SHP77 treated with DMSO at 0.1 percent for 48 hours (cell line): ENCODE data around the gene ITGB3.
"Not testable (repeated sequence)": the region's sequence is repeated elsewhere in the genome, so short reads cannot be mapped to it uniquely, and the experiment has no call there.

Source experiments
- DNase-seq: peaks from one replicate; lab custom pipeline; 2025; lab: John Stamatoyannopoulos, UW

ITGB3 gene

DNA sequence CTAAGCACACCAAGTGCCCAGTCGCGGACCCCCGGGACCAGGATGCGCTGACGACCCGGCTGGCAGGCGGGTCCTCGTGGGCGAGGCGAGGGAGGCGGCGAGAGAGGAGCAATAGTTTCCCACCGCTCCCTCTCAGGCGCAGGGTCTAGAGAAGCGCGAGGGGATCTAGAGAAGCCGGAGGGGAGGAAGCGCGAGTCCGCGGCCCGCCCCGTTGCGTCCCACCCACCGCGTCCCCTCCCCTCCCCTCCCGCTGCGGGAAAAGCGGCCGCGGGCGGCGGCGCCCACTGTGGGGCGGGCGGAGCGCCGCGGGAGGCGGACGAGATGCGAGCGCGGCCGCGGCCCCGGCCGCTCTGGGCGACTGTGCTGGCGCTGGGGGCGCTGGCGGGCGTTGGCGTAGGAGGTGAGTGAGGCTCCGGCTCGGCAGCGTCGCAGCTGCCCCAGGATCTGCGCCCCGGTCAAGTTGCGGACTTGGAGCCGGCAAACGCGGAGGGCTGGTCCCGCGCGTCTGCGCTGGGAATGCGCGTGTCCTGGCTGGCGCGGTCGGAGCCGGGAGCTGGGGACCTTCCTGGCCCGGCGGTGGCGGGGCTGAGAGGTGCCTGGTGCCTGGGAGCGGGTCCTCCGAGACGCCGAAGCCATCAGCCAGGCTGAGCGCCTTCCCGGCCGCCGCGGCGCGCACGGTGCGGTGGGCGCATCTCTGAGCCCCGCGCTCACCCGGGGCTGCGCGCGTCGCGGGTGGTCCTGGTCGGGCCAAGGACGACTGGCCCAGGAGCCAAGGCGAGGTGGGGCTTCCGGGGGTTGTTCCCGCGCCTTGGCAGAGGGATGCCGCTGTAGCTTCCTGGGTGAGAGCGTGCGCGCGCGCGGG, at the start of gene ITGB3:
TSS of gene ITGB3 (plus strand) at position 287 of the 862 bp plus-strand sequence. CDS start at position 322, 35 bp downstream.
- no peak for DNase-seq

DNA sequence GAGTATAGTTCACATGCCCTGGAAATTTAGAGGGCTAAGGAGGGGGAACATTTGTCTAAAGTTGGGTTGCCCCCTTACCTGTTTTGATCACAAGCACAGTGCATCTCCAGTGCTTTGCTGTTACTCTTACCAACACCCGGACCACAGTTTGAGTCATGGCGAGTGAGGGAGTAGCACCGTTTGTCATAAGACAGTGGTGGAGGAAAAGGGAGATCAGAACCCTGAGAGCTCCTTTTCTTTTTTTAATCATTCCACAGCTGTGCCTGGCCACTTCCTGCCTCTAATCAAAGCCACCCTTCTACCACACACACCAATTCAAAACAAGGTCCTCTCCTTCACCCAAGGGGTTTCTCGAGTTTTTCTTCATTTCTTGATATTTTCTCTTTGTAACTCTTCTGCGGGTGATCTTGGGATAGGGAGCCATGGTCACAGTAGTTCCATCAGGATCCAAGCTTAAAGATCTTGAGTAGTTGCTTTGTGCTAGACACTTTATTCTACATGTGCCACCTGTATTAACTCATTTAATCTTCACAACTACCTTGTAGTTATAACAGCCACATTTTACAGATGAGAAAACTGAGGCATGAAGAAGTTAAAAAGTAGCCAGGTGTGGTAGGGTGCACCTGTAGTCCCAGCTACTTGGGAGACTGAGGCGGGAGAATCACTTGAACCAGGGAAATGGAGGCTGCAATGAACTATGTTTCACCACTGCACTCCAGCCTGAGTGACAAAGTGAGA, 49.5 kb upstream of the ITGB3 start:
- no peak for DNase-seq

DNA sequence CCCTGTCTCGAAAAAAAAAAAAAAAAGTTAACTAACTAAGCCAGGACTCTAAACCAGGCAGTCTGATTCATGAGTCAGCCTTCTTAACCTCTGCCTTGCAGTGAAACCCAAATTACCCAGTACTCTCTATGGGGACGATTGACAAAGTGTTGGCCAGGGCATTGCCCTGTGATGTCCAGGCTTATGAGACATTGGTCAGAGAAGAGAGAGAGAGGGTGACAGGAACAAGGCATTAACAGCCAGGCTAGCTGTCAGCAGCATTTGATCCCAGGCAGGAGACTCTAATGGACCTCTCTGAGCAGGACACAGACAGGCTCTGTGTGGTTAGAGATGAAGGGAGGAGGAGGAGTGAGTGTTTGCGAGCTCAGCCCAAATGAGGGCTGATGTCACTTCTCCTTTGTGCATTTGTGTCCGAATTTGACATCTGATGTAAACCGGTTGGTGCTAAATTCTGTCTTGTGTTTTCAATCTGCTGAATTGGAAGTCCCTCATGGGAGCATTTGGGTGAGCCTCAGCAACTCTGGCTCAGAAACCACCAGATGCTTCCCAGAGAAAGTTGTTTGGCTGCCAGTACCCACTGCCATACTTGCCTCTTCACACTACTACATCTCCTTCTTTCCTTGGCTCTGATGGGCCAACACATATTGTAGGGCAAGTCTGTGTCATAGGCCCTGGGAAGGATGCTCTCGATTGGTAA, 48.8 kb upstream of the ITGB3 start:
- no peak for DNase-seq

DNA sequence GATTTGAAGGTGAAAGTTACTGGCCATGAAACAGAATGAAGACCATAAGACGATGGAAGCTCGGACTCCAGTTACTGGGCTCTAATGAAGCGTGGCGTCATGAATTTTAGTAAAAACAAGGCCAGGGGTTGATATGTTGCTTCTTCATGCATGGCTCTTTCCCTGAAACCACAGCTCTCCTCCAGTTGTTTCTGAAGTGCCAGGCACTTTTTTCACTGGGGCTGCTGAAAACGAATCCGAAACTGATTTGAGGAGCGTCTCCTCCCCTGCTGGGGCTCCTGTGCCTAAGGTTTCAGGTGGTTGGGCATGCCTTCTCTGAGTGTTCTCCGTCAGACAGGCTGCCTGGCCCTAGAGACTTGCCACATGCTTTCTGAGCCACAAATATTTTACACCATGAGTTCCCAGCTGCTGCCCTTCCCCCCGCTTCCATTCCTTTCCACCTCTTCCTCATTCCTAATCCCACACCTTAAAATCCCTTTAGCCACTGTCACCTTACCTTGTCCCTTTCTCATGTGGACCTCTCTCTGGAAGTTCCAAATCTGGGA, 48.1 kb upstream of the ITGB3 start:
- DNase-seq, result no peak

DNA sequence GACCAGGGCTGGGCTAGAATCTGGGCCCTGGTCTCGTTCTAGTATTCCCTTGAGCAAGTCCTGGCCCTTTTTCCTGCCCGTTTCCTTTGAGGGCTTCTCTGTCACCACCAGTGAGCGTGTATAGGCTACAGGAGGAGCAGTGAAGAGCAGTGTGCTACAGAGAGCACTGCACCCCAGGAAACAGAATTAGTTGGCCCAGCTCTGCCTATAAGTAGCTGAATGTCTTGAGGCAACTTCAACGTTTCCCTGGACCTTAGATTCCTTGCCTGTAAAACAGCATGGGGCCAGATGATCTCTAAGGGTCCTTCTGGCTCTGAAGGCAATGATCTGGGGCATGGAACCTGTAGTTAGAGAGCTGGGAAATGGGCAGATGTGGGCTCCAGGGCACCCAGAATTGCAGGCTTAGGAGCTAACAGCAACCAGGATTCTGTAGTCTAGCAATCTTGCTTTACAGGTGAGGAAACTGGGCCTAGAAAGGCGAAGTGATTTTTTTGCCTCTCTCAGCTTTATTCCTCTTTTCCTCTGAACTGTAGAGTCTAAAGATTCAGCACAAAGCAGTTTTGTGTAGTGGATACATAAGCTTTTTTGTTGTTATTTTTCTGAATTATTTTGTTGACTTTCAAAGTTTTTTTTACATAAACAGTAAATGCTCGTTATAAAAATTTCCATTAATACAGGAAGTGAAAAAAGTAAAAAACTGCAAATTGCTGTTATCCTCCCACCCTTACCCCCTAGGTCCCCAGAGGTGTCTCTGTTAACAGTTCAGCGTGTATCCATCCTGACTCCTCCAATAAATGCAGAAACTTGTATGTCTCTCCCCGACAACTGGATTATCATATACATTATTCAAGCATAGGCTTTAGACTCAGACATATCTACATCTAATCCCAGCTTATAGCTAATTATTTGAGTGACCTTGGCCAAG, 46.2 kb upstream of the ITGB3 start:
- DNase-seq, result no peak

DNA sequence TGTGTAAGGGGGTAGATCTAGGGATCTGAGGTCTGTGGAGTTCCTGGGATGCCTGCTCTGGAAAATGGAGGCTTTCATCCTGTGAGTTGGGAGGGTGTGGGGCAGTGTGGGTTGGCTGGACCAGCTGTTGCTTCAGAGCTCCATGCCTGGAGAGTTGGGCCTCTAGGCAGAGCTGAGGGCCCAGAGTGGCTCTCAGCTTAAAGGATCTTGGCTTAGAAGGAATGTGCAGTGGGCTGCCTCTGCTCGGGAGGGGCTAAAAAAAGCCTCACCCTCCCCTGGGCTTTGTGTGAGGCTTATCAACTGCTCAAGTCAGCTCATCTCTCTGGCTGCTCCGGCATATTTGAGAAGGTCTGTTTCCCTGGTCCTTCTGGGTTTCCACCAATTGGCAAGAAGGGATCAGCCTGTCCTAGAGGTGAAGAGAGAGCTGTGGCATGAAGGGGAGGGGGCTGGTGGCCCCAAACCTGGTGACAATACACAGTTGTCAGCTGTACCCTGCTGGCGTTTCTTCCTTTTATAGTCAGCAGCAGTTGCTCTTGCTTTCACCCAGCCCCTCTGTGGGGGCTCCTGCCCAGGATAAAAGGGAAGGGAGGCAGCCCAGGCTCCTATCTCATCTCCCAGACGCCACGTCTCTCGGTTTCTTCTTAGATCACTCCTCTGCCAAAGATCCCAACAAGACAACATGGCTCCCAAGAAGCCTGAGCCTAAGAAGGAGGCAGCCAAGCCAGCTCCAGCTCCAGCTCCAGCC, 44.7 kb upstream of the ITGB3 start, which contains the start of gene MYL4:
TSS of gene MYL4 (plus strand) at position 605 of the 745 bp plus-strand sequence. CDS start at position 680, 75 bp downstream.
- DNase-seq, result no peak

DNA sequence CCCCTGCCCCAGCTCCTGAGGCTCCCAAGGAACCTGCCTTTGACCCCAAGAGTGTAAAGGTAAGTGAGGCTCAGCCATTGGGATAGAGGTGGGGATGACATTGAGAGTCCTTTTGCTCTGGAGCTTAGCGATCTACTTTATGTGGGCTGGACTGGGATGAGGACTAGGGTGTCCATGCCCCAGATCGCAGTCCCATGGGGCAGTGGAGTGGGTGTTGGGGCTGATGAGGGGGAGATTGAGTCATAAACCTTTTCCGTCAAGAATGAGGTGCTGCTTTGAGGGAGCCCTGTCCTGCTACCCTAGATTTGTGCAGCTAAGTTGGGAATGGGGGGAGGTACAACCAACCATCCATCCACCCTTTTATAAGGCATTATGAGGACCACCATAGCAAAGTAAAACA, 44.1 kb upstream of the ITGB3 start:
- DNase-seq, result no peak

DNA sequence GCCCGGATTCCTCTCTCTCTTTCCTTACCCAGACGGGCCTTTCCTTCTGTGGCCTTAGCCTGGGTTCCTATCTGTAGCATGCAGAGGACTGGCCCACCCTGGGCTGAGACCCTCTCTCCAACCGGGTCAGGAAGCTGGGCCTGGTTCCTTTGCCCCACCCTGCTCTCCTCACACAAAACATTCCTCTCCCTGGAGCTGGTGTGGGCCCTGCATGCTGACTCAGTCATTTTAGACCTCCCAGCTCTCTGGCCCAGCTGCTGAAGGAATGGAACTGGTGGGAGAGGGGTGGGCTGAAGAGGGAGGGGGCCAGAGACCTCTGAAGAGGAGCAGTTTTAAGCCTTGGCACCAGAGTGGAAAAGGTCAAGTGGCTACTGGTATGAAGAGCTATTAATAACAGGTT, 43.5 kb upstream of the ITGB3 start:
- no peak for DNase-seq

DNA sequence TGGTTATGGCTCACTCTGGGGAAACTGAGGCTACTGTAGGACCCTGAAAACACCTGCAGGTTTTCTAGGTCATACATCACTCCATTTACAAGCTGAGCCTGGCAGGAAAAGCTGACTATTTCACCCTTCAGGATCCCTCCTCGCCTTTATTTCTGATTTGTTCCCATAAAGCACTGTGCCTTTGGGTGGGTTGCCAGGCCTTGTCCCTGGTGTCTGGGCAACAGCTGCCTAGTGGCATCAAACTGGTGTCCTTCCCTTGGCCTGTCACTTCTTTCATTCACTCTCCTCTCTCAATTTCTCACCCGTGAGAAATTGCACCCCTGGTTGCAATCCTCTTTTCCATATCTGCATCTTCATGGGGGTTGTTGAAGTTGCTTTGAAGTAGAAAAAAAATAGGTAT, 42.8 kb upstream of the ITGB3 start:
- DNase-seq, result no peak

DNA sequence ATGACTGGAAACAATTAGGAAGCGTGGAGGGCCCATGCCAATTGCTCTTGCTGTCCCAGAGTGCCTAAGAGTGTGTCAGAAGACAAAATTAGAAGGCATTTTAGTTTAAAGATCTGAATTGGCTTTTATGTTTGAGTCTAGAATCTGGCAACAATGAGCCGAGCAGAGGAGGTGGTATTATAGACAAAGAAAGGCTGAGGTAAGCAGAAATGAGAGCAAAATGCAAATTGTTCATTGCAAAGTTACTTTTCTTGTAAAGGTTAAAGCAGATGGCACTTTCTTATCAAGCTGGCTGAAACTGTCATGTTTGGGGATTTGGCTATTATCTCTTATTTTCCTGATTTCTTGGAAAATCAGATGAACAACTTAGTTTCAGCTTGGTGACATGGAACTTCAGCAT, 41.2 kb upstream of the ITGB3 start:
- DNase-seq, result no peak

DNA sequence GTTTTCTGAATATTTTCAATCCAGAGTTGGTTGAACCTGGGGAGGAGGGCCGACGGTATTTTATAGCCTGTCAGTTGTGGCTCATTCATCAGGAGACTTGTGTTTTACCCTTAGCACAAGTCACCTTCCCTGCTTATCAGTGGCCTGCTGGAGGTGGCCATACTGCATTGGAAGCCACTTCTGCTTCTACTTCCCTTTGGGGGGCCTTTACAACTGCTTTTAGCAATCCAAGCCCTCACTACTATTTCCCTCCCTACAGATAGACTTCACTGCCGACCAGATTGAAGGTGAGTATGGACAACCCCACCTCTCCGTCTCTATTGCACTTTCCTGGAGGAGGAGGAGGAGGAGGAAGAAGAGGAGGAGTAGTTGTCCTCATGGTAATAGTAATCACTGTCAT, 40.1 kb upstream of the ITGB3 start:
- no peak for DNase-seq

DNA sequence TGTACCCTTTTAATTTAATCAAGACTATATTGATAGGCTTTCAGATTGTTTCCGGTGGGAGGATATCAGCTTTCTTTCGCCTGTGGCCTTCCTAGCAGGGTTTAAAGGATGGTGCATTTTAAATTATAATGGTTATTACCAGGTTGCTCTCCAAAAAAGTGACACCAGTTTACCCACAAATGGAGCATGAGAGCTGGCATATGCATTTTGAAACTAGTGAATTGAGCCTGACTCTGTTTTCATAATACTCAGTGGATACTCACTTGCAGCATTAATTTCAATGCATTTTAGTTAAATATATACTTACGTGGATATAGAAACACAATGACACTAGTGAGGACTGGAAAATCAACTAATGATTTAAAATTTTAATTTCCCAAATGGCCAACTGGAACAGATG, 38.7 kb upstream of the ITGB3 start:
- no peak for DNase-seq

DNA sequence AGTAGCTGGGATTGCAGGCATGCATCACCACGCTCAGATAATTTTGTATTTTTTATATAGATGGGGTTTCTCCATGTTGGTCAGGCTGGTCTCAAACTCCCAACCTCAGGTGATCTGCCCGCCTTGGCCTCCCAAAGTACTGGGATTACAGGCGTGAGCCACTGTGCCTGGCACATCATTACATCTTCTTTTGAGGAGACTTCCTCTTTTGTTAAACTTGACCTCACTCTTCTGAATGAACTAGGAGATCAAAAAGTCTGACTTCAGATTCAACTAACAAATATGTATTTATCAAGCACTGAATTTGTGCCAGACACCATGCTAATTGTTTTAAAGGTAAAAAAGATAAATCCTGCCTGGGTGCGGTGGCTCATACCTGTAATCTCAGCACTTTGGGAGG, 36.8 kb upstream of the ITGB3 start:
- DNase-seq, result not testable (repeated sequence)

DNA sequence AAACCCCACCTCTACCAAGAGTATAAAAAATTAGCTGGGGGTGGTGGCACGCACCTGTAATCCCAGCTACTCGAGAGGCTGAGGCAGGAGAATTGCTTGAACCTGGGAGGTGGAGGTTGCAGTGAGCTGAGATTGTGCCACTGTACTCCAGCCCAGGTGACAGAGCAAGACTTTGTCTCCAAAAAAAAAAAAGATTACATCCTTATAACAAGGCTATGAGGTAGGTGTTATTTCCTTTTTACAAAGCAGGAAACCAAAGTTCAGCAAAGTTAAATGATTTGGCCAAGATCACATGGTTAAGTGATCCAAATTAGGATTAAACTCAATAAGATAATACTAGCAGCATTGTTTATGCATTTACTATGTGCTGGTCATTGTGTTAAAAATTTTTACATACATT, 36.3 kb upstream of the ITGB3 start:
- DNase-seq, result not testable (repeated sequence)

DNA sequence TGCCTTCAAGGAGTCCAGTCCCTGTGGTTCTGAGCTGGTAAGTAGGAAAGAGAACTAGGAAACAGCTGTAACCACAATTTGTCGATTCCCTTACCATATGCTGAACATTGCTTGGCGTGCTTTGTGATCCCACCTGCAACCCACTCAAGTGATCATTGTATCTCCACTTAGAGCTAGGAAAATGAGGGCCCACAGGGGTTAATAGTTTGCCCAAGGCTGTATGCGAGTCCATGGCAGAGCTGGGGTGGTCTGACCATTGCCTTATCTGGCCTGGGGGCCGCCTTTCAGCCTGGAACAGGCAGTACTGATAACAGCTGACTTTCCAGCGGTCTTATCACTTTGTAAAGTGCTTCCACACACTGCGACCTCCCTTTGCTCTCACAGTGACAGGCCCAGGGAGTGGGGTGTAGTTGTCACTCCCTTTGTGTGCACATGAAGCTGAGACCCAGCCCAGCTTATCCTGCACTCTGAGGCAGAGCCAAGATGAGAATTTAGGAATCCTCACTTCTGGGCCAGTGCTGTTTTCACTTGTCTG, 34.7 kb upstream of the ITGB3 start:
- DNase-seq, result no peak

DNA sequence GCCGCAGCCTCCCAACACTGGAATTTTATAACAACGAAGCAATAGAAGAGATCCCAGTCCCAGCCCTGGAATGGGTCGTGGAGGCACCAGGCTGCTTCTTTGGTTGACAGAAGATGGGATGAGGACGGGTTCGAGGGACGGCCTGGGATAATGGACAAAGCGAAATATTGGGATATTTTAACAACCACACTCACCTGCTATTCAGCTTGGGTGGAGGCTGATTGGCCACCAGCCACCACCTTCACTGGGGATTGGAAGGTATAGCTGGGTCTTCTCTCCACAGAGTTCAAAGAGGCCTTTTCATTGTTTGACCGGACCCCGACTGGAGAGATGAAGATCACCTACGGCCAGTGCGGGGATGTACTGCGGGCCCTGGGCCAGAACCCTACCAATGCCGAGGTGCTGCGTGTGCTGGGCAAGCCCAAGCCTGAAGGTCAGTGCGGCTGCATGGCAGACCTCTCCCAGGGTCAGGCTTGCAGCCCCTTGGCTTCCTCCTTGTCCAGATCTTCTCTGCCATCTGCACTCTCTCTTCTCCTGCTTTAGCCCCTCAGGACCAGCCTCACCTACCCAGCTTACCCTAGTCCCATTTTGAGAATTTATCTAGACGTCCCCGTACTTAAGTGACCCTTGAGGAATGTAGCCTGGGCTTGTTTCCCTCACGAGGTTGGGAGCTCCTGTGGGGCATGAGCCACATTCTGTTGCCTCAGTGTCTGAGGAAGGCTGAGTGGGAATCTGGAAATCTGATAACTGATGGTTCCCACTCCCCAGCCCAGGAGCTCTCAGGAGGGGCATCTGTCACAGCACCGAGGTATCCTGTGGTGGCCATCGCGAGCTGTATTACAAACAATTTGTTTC, 33.8 kb upstream of the ITGB3 start:
- no peak for DNase-seq

DNA sequence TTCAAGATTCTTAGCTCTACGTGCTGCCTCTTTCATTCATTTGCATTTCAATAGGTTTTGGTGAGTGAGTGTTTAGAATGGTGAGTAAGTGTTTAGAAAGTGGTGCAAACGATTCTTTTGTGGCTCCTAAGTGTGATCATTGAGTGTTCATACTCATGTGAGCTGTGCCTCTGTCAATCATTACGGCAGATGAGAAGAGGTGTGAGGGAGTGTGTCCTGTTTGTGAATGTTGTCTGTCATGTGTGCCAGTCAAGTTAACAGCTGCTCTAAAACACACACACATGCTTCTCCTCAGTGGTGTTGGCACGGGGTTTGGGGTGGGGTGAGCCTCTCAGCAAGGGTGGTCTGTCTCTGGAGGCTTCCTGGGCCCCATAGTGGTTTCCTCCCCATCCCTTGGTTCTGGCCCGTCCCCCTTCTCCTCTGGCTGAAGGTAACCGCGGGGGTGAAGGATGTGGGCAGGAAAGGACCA, 33.1 kb upstream of the ITGB3 start:
- no peak for DNase-seq

DNA sequence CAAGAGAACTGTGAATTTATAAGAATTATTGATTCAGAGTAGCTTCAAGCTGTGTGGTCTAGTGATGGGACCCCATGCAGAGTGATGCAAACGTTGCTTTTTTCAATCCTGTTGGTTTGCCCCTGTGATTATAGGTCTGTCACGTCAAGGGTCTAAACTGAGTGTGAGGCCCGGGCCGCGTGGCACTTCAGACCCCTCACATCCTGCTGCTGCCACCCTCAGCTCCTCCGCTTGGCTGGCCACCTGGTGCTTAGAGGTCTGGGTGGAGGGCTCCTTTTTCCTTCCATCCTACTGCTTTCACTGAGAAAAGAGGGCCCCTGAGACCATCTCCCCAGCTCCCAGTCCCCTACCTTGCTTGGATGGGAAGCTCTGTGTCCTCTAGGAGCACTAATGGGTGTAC, 32.5 kb upstream of the ITGB3 start:
- no peak for DNase-seq

DNA sequence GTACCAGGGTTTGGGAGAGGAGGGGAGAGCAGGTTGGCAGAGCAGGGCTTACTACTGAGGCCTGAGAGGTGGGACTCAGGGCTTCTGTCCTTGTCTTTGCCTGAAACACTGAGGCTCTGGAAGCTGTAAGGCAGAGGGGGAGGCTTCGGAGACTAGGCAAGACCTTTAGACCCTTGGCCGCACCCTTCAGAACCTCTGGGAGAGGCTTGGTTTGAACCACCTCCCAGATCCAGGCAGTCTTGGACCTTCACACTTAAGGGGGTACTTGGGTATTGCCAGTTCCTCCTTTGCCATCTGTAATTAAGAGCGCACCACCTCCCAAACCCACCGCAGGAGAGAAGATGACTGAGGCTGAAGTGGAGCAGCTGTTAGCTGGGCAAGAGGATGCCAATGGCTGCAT, 31.6 kb upstream of the ITGB3 start:
- no peak for DNase-seq
